GM23338 (cell line): ENCODE measurements around the gene SCARF1. TPM values are rescaled to one million over a fixed set of nuclear protein-coding genes. Genes with fewer than 3 reads are reported as not detected.

ENCODE experiments used
- ATAC-seq: fragments of 200-7000 bp; cut with Tn5 transposase; 3 replicates; pipeline ENCODE4 v1.9.1; 2020
- DNase-seq: peaks from one replicate; pipeline ENCODE4 v3.0.0-alpha.2; 2015; ENCODE audit warnings: low spot score
- H2AFZ ChIP-seq: fragments of 200-600 bp; sonication (generic); 2 replicates; pipeline ENCODE4 v1.8.0; 2016; ENCODE audit warnings: antibody characterized with exemption, mild to moderate bottlenecking, moderate library complexity
- H3F3A ChIP-seq: fragments of 200-600 bp; sonication (generic); replicated peaks from 2 replicates; pipeline ENCODE4 v1.8.0; 2017; ENCODE audit warnings: antibody characterized with exemption, mixed run types, low read depth
- H3K27ac ChIP-seq: fragments of 200-600 bp; sonication (generic); 2 replicates; pipeline ENCODE4 v1.6.1; 2016; ENCODE audit warnings: low read depth
- H3K27me3 ChIP-seq: fragments of 200-600 bp; sonication (generic); 2 replicates; pipeline ENCODE4 v1.8.0; 2016; ENCODE audit warnings: mild to moderate bottlenecking, mixed run types, moderate library complexity; ENCODE audit not compliant: insufficient read depth
- H3K36me3 ChIP-seq: fragments of 200-600 bp; sonication (generic); 2 replicates; pipeline ENCODE4 v1.8.0; 2016; ENCODE audit warnings: mild to moderate bottlenecking; ENCODE audit not compliant: insufficient read depth
- H3K4me1 ChIP-seq: fragments of 200-600 bp; sonication (generic); 2 replicates; pipeline ENCODE4 v1.8.0; 2016; ENCODE audit warnings: mild to moderate bottlenecking, moderate library complexity; ENCODE audit not compliant: insufficient read depth
- H3K4me2 ChIP-seq: fragments of 200-600 bp; sonication (generic); 2 replicates; pipeline ENCODE4 v1.7.1; 2017; ENCODE audit warnings: mixed run types
- H3K4me3 ChIP-seq: fragments of 200-600 bp; sonication (generic); 2 replicates; pipeline ENCODE4 v1.6.1; 2016; ENCODE audit warnings: mixed run types
- H3K79me2 ChIP-seq: fragments of 200-600 bp; sonication (generic); replicated peaks from 2 replicates; pipeline ENCODE4 v1.8.0; 2017; ENCODE audit warnings: mild to moderate bottlenecking; ENCODE audit not compliant: insufficient read depth
- H3K9me2 ChIP-seq: fragments of 200-600 bp; sonication (generic); 2 replicates; pipeline ENCODE4 v1.8.0; 2017; ENCODE audit not compliant: insufficient read depth
- H4K20me1 ChIP-seq: fragments of 200-600 bp; sonication (generic); replicated peaks from 2 replicates; pipeline ENCODE4 v1.8.0; 2017; ENCODE audit warnings: mild to moderate bottlenecking; ENCODE audit not compliant: insufficient read depth
- H3K27ac Mint-ChIP-seq: 2 replicates; pipeline ENCODE4 v1.8.0; 2020; ENCODE audit warnings: inconsistent platforms, mild to moderate bottlenecking, moderate library complexity, mixed read lengths
- H3K27me3 Mint-ChIP-seq: 3 replicates; pipeline ENCODE4 v1.8.0; 2022; ENCODE audit warnings: low read depth, mild to moderate bottlenecking, moderate library complexity, mixed read lengths, inconsistent platforms; ENCODE audit not compliant: insufficient read depth, poor library complexity
- H3K36me3 Mint-ChIP-seq: 3 replicates; pipeline ENCODE4 v1.8.0; 2021; ENCODE audit warnings: low read depth, mild to moderate bottlenecking, inconsistent platforms, moderate library complexity, mixed read lengths
- H3K4me1 Mint-ChIP-seq: 3 replicates; pipeline ENCODE4 v1.8.0; 2020; ENCODE audit warnings: mild to moderate bottlenecking, inconsistent platforms, mixed read lengths
- H3K4me3 Mint-ChIP-seq: 3 replicates; pipeline ENCODE4 v1.8.0; 2021; ENCODE audit warnings: moderate library complexity, mild to moderate bottlenecking, inconsistent platforms, mixed read lengths
- H3K9me3 Mint-ChIP-seq: 3 replicates; pipeline ENCODE4 v1.8.0; 2020; ENCODE audit warnings: moderate library complexity, mild to moderate bottlenecking, inconsistent platforms, mixed read lengths
- CREB1 ChIP-seq: fragments of 250-450 bp; sonication (Bioruptor Pico); IDR thresholded peaks from 2 replicates; pipeline ENCODE4 v1.5.0; 2020; ENCODE audit warnings: low read depth, mild to moderate bottlenecking, moderate library complexity
- EZH2 ChIP-seq: fragments of 200-600 bp; sonication (generic); IDR thresholded peaks from one replicate; pipeline ENCODE4 v1.8.0; 2017; ENCODE audit warnings: antibody characterized with exemption, mild to moderate bottlenecking, low read depth; ENCODE audit not compliant: unreplicated experiment
- EZH2phosphoT487 ChIP-seq: fragments of 200-600 bp; sonication (generic); IDR thresholded peaks from one replicate; pipeline ENCODE4 v1.8.1; 2018; ENCODE audit warnings: antibody characterized with exemption; ENCODE audit not compliant: unreplicated experiment
- JUNB ChIP-seq: IDR thresholded peaks from one replicate; pipeline ENCODE4 v1.6.1; 2016; ENCODE audit warnings: antibody characterized with exemption; ENCODE audit not compliant: unreplicated experiment
- NANOG ChIP-seq: IDR thresholded peaks from 2 replicates; pipeline ENCODE4 v1.6.1; 2016; ENCODE audit warnings: antibody characterized with exemption, borderline replicate concordance
- POLR2AphosphoS5 ChIP-seq: IDR thresholded peaks from 2 replicates; pipeline ENCODE4 v1.6.1; 2016; ENCODE audit warnings: antibody characterized with exemption, low read depth
- STAT1 ChIP-seq: IDR thresholded peaks from one replicate; pipeline ENCODE4 v1.6.1; 2016; ENCODE audit warnings: antibody characterized with exemption; ENCODE audit not compliant: unreplicated experiment
- ZNF114 ChIP-seq: fragments of 250-450 bp; sonication (Bioruptor Pico); IDR thresholded peaks from 2 replicates; pipeline ENCODE4 v1.5.0; 2020; ENCODE audit warnings: mild to moderate bottlenecking, moderate library complexity
- ZNF331 ChIP-seq: fragments of 250-450 bp; sonication (Bioruptor Pico); IDR thresholded peaks from 2 replicates; pipeline ENCODE4 v1.5.0; 2020; ENCODE audit warnings: low read depth, mild to moderate bottlenecking, moderate library complexity
- polyA plus RNA-seq: library from polyadenylated mRNA; unstranded; fragments of >200 nt; fragmentation: Nextera tagmentation; extraction: Ambion mirVana; gene quantifications from 2 replicates; pipeline ENCODE4 v1.2.1, GENCODE V29; 2016
- total RNA-seq: library from RNA; depleted of rRNA; stranded (reverse); fragments of >200 nt; shearing (Covaris generic); gene quantifications from 2 replicates; pipeline ENCODE4 v1.2.3, GENCODE V29; 2014
- TF ChIP-seq, protein P1 (sequence below), 2 experiments: fragments of 200-600 bp in 1 of 2; sonication (generic) in 1 of 2; conservative IDR thresholded peaks; 2 replicates each; pipeline versions ENCODE4 v1.5.1 to v1.6.1; 2016 to 2017; ENCODE audit warnings: antibody characterized with exemption in 2 of 2, low read depth in 2 of 2, mild to moderate bottlenecking in 2 of 2, moderate library complexity in 1 of 2
- TF ChIP-seq, protein P2 (sequence below): fragments of 250-450 bp; sonication (Bioruptor Pico); IDR thresholded peaks from 2 replicates; pipeline ENCODE4 v1.5.0; 2020; ENCODE audit warnings: mild to moderate bottlenecking, moderate library complexity
- TF ChIP-seq, protein P3 (sequence below): IDR thresholded peaks from 2 replicates; pipeline ENCODE4 v1.6.1; 2016; ENCODE audit warnings: antibody characterized with exemption
- TF ChIP-seq, protein P4 (sequence below): IDR thresholded peaks from one replicate; pipeline ENCODE4 v1.6.1; 2018; ENCODE audit warnings: antibody characterized with exemption; ENCODE audit not compliant: unreplicated experiment

The SCARF1 gene
- total and polyA plus RNA-seq, 2 experiments from 2014 or later, result 0.76 to 1.6 TPM

DNA sequence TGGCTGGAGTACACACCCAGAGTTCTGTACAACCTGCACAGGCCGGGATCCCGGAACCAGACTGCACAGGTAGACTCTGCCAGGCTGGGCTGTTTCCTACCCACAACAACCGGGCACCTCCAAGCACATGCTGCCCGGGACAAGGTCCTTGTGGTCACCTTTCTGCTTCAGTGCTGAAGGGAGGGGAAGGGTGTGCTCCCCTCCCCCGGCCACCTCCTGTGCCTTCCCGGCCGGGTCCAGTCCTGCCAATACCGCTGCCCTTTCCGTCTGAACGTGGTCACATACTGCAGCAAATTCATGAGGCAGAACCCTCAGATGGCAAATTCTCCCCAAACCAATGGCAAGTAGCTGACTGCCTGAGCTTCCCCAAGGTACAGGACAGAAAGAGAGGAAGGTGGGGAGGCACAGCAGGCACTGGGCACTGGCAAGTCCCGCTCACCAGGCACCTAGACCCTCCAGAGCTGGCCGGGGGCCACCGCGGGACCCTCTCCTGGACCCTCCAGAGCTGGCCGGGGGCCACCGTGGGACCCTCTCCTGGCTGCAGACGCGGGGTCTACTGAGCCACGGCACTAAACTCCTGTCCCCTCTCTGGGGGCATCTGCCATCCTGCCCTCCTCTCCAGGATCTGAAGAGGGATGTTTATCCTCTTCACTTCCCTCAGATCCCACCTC lies 39.7 kb downstream of the SCARF1 start:
- no peaks in the 10 kb centered on the region for H3K79me2 ChIP-seq
- H3K36me3 ChIP-seq, result no peaks in the 10 kb centered on the region
- DNase-seq, result no peak
- H3K27ac Mint-ChIP-seq, result no peak overlapping the region; the same call in 1 of the 2 replicates
- H4K20me1 ChIP-seq, result no peaks in the 10 kb centered on the region
- H3F3A ChIP-seq, result no peaks in the 10 kb centered on the region
- H3K27ac ChIP-seq, result no peak overlapping the region
- no peak overlapping the region for H3K4me3 Mint-ChIP-seq
- peaks cover 8% of the 10 kb centered on the region for H3K4me1 ChIP-seq
- no peak overlapping the region for H2AFZ ChIP-seq
- no peak for ATAC-seq
- TF ChIP-seq NANOG (no peak), STAT1 (no peak), POLR2AphosphoS5 (no peak), ZNF331 (CRISPR knock-in tag) (no peak), CREB1 (CRISPR knock-in tag) (no peak), ZNF114 (CRISPR knock-in tag) (no peak), EZH2phosphoT487 (no peak), JUNB (no peak), EZH2 (no peak)
- TF ChIP-seq, protein P1, sequence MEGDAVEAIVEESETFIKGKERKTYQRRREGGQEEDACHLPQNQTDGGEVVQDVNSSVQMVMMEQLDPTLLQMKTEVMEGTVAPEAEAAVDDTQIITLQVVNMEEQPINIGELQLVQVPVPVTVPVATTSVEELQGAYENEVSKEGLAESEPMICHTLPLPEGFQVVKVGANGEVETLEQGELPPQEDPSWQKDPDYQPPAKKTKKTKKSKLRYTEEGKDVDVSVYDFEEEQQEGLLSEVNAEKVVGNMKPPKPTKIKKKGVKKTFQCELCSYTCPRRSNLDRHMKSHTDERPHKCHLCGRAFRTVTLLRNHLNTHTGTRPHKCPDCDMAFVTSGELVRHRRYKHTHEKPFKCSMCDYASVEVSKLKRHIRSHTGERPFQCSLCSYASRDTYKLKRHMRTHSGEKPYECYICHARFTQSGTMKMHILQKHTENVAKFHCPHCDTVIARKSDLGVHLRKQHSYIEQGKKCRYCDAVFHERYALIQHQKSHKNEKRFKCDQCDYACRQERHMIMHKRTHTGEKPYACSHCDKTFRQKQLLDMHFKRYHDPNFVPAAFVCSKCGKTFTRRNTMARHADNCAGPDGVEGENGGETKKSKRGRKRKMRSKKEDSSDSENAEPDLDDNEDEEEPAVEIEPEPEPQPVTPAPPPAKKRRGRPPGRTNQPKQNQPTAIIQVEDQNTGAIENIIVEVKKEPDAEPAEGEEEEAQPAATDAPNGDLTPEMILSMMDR (conservative IDR thresholded peaks at IDR 0.05; ENCODE audit: low read depth in 2 of 2), result no peak
- TF ChIP-seq, protein P2, sequence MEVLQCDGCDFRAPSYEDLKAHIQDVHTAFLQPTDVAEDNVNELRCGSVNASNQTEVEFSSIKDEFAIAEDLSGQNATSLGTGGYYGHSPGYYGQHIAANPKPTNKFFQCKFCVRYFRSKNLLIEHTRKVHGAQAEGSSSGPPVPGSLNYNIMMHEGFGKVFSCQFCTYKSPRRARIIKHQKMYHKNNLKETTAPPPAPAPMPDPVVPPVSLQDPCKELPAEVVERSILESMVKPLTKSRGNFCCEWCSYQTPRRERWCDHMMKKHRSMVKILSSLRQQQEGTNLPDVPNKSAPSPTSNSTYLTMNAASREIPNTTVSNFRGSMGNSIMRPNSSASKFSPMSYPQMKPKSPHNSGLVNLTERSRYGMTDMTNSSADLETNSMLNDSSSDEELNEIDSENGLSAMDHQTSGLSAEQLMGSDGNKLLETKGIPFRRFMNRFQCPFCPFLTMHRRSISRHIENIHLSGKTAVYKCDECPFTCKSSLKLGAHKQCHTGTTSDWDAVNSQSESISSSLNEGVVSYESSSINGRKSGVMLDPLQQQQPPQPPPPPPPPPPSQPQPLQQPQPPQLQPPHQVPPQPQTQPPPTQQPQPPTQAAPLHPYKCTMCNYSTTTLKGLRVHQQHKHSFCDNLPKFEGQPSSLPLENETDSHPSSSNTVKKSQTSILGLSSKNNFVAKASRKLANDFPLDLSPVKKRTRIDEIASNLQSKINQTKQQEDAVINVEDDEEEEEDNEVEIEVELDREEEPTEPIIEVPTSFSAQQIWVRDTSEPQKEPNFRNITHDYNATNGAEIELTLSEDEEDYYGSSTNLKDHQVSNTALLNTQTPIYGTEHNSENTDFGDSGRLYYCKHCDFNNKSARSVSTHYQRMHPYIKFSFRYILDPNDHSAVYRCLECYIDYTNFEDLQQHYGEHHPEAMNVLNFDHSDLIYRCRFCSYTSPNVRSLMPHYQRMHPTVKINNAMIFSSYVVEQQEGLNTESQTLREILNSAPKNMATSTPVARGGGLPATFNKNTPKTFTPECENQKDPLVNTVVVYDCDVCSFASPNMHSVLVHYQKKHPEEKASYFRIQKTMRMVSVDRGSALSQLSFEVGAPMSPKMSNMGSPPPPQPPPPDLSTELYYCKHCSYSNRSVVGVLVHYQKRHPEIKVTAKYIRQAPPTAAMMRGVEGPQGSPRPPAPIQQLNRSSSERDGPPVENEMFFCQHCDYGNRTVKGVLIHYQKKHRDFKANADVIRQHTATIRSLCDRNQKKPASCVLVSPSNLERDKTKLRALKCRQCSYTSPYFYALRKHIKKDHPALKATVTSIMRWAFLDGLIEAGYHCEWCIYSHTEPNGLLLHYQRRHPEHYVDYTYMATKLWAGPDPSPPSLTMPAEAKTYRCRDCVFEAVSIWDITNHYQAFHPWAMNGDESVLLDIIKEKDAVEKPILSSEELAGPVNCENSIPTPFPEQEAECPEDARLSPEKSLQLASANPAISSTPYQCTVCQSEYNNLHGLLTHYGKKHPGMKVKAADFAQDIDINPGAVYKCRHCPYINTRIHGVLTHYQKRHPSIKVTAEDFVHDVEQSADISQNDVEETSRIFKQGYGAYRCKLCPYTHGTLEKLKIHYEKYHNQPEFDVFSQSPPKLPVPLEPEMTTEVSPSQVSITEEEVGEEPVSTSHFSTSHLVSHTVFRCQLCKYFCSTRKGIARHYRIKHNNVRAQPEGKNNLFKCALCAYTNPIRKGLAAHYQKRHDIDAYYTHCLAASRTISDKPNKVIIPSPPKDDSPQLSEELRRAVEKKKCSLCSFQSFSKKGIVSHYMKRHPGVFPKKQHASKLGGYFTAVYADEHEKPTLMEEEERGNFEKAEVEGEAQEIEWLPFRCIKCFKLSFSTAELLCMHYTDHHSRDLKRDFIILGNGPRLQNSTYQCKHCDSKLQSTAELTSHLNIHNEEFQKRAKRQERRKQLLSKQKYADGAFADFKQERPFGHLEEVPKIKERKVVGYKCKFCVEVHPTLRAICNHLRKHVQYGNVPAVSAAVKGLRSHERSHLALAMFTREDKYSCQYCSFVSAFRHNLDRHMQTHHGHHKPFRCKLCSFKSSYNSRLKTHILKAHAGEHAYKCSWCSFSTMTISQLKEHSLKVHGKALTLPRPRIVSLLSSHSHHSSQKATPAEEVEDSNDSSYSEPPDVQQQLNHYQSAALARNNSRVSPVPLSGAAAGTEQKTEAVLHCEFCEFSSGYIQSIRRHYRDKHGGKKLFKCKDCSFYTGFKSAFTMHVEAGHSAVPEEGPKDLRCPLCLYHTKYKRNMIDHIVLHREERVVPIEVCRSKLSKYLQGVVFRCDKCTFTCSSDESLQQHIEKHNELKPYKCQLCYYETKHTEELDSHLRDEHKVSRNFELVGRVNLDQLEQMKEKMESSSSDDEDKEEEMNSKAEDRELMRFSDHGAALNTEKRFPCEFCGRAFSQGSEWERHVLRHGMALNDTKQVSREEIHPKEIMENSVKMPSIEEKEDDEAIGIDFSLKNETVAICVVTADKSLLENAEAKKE (CRISPR knock-in tag), result no peak
- TF ChIP-seq, protein P3, sequence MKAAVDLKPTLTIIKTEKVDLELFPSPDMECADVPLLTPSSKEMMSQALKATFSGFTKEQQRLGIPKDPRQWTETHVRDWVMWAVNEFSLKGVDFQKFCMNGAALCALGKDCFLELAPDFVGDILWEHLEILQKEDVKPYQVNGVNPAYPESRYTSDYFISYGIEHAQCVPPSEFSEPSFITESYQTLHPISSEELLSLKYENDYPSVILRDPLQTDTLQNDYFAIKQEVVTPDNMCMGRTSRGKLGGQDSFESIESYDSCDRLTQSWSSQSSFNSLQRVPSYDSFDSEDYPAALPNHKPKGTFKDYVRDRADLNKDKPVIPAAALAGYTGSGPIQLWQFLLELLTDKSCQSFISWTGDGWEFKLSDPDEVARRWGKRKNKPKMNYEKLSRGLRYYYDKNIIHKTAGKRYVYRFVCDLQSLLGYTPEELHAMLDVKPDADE, result no peak
- TF ChIP-seq, protein P4, sequence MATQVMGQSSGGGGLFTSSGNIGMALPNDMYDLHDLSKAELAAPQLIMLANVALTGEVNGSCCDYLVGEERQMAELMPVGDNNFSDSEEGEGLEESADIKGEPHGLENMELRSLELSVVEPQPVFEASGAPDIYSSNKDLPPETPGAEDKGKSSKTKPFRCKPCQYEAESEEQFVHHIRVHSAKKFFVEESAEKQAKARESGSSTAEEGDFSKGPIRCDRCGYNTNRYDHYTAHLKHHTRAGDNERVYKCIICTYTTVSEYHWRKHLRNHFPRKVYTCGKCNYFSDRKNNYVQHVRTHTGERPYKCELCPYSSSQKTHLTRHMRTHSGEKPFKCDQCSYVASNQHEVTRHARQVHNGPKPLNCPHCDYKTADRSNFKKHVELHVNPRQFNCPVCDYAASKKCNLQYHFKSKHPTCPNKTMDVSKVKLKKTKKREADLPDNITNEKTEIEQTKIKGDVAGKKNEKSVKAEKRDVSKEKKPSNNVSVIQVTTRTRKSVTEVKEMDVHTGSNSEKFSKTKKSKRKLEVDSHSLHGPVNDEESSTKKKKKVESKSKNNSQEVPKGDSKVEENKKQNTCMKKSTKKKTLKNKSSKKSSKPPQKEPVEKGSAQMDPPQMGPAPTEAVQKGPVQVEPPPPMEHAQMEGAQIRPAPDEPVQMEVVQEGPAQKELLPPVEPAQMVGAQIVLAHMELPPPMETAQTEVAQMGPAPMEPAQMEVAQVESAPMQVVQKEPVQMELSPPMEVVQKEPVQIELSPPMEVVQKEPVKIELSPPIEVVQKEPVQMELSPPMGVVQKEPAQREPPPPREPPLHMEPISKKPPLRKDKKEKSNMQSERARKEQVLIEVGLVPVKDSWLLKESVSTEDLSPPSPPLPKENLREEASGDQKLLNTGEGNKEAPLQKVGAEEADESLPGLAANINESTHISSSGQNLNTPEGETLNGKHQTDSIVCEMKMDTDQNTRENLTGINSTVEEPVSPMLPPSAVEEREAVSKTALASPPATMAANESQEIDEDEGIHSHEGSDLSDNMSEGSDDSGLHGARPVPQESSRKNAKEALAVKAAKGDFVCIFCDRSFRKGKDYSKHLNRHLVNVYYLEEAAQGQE, result no peak
- no peaks in the 10 kb centered on the region for H3K9me2 ChIP-seq
- H3K4me3 ChIP-seq, result no peak overlapping the region
- H3K36me3 Mint-ChIP-seq, result peaks cover 12% of the 10 kb centered on the region
- no peaks in the 10 kb centered on the region for H3K27me3 ChIP-seq
- H3K4me1 Mint-ChIP-seq, result peaks cover 10% of the 10 kb centered on the region
- H3K9me3 Mint-ChIP-seq, result peaks cover 10% of the 10 kb centered on the region
- H3K4me2 ChIP-seq, result no peak overlapping the region
- H3K27me3 Mint-ChIP-seq, result peaks cover 12% of the 10 kb centered on the region
